GM12878 (cell line): ENCODE measurements around the gene NAV2. TPM values are rescaled to one million over a fixed set of nuclear protein-coding genes. Genes with fewer than 3 reads are reported as not detected.

ENCODE experiments used
- ATAC-seq: fragments of 200-7000 bp; cut with Tn5 transposase; 3 replicates; pipeline ENCODE4 v1.9.1; 2020; ENCODE audit warnings: mild to moderate bottlenecking, moderate library complexity
- BruUV-seq: library from RNA; stranded (reverse); fragments of 400-500 nt; replicated peaks from 2 replicates; lab custom pipeline; 2021; lab: Mats Ljungman, UMichigan
- CTCF ChIA-PET: fragments of 300-600 bp; sonication (Branson Sonifier 250); formaldehyde crosslinking; extraction: SDS; loops from one replicate; lab custom pipeline; 2021; ENCODE audit warnings: inconsistent platforms; lab: Yijun Ruan, JAX
- POLR2A ChIA-PET: fragments of 350-600 bp; formaldehyde crosslinking; extraction: SDS; loops from one replicate; lab custom pipeline; 2021; ENCODE audit warnings: inconsistent platforms; lab: Charles Lee
- RAD21 ChIA-PET: fragments of 300-600 bp; sonication (Branson Sonifier 250); formaldehyde crosslinking; loops from one replicate; lab custom pipeline; 2023; ENCODE audit warnings: antibody characterized with exemption; ENCODE audit not compliant: unreplicated experiment; lab: Charles Lee
- SMC1A ChIA-PET: fragments of 300-600 bp; sonication (Branson Sonifier 250); formaldehyde crosslinking; loops from one replicate; lab custom pipeline; 2023; ENCODE audit not compliant: unreplicated experiment, uncharacterized antibody; lab: Charles Lee
- DNase-seq: peaks from one replicate; pipeline ENCODE4 v3.0.0-alpha.2; 2011; ENCODE audit warnings: low read depth, low spot score
- FAIRE-seq: peaks from 3 replicates; lab custom pipeline; 2011; peaks lifted over from hg19 to GRCh38; lab: Jason Lieb, UNC
- H2AFZ ChIP-seq: 2 replicates; pipeline ENCODE4 v1.6.0; 2011; ENCODE audit warnings: low read depth, low read length, control low read depth; ENCODE audit not compliant: control insufficient read depth
- H3K27ac ChIP-seq: 2 replicates; pipeline ENCODE4 v1.5.1; 2011; ENCODE audit warnings: control low read depth; ENCODE audit not compliant: control insufficient read depth, insufficient read depth
- H3K27me3 ChIP-seq, 2 experiments: replicated peaks in 1 of 2; 2 replicates each; pipeline versions ENCODE4 v1.6.0 to v1.6.1; 2011; ENCODE audit warnings: low read length in 1 of 2; ENCODE audit not compliant: control insufficient read depth in 2 of 2, insufficient read depth in 2 of 2
- H3K36me3 ChIP-seq, 2 experiments: 2 replicates each; pipeline ENCODE4 v1.5.1; 2011; ENCODE audit warnings: low read length in 1 of 2; ENCODE audit not compliant: control insufficient read depth in 2 of 2, insufficient read depth in 2 of 2
- H3K4me1 ChIP-seq: 2 replicates; pipeline ENCODE4 v1.6.1; 2011; ENCODE audit warnings: mild to moderate bottlenecking, low read length, moderate library complexity, mixed read lengths; ENCODE audit not compliant: control insufficient read depth, insufficient read depth
- H3K4me2 ChIP-seq: 2 replicates; pipeline ENCODE4 v1.6.0; 2011; ENCODE audit warnings: control low read depth; ENCODE audit not compliant: control insufficient read depth, insufficient read depth
- H3K4me3 ChIP-seq: fragments of 200-600 bp; sonication (generic); 2 replicates; pipeline ENCODE4 v1.5.1; 2016
- H3K79me2 ChIP-seq: 2 replicates; pipeline ENCODE4 v1.6.0; 2011; ENCODE audit warnings: low read length; ENCODE audit not compliant: control insufficient read depth, insufficient read depth
- H3K9ac ChIP-seq: 2 replicates; pipeline ENCODE4 v1.8.0; 2011; ENCODE audit warnings: low read length, control low read depth, mixed read lengths; ENCODE audit not compliant: control insufficient read depth, insufficient read depth
- H3K9me3 ChIP-seq: replicated peaks from 3 replicates; pipeline ENCODE4 v1.5.1; 2011; ENCODE audit warnings: mild to moderate bottlenecking, low read length; ENCODE audit not compliant: control insufficient read depth, insufficient read depth
- H4K20me1 ChIP-seq: 2 replicates; pipeline ENCODE4 v1.6.0; 2011; ENCODE audit not compliant: control insufficient read depth, insufficient read depth
- ATF7 ChIP-seq: fragments of 450-650 bp; IDR thresholded peaks from 2 replicates; pipeline ENCODE4 v1.6.1; 2016; ENCODE audit warnings: low read depth, mild to moderate bottlenecking
- CBFB ChIP-seq: IDR thresholded peaks from 2 replicates; pipeline ENCODE4 v1.6.1; 2016; ENCODE audit warnings: antibody characterized with exemption, low read depth
- MTA3 ChIP-seq: IDR thresholded peaks from 2 replicates; pipeline ENCODE4 v1.6.1; 2012; ENCODE audit warnings: low read length, inconsistent platforms, borderline replicate concordance
- NBN ChIP-seq: fragments of 450-650 bp; IDR thresholded peaks from 2 replicates; pipeline ENCODE4 v1.6.1; 2016
- WGBS: methylation state at CpG from one replicate; pipeline ENCODE4 v1.1.6; 2016; ENCODE audit warnings: low lambda C conversion rate; ENCODE audit not compliant: insufficient replicate concordance, insufficient coverage; ENCODE audit errors: missing lambda C conversion rate; 5-methylcytosine and 5-hydroxymethylcytosine counted together
- in situ Hi-C: fragments of 300-500 bp; cut with MboI; formaldehyde crosslinking; loops from 9 replicates; pipeline ENCODE4 v1.14.3; 2018; ENCODE audit warnings: mixed read lengths
- intact Hi-C: fragments of 100-400 bp; cut with micrococcal nuclease; formaldehyde crosslinking; loops from one replicate; pipeline ENCODE4 v1.14.2; 2022; ENCODE audit not compliant: unreplicated experiment
- polyA plus RNA-seq, 11 experiments: library from polyadenylated mRNA; depleted of rRNA in 4 of 11; unstranded in 6 of 11; stranded (reverse) in 5 of 11; fragments of >200 nt; fragmentation: Nextera tagmentation in 4 of 11; fragmentation: Illumina TruSeq in 1 of 11; extraction: Ambion mirVana in 4 of 11; extraction: Trizol in 1 of 11; gene quantifications; 1 replicate in 1 of 11; 2 replicates in 10 of 11; pipeline versions ENCODE4 v1.2.1 to v1.2.3, GENCODE V29; 2011 to 2016; ENCODE audit warnings: inconsistent platforms in 2 of 11, missing spikeins in 2 of 11, low read depth in 1 of 11
- total RNA-seq, 4 experiments: library from RNA; depleted of rRNA in 3 of 4; stranded (reverse); fragments of >200 nt in 3 of 4; fragmentation: Illumina TruSeq in 1 of 4; extraction: Trizol in 1 of 4; gene quantifications; 2 replicates each; pipeline versions ENCODE4 v1.2.1 to v1.2.3, GENCODE V29; 2013 to 2021
- TF ChIP-seq, protein P1 (sequence below): fragments of 450-650 bp; IDR thresholded peaks from 2 replicates; pipeline ENCODE4 v1.6.1; 2018; ENCODE audit warnings: borderline replicate concordance, mild to moderate bottlenecking; ENCODE audit not compliant: partially characterized antibody

NAV2 gene
- total and polyA plus RNA-seq, 10 of the 15 experiments (the other 5 are each of a cell fraction or from before 2014, with no cell fraction given) = 0.35 to 6.1 (median 1.1) TPM

DNA sequence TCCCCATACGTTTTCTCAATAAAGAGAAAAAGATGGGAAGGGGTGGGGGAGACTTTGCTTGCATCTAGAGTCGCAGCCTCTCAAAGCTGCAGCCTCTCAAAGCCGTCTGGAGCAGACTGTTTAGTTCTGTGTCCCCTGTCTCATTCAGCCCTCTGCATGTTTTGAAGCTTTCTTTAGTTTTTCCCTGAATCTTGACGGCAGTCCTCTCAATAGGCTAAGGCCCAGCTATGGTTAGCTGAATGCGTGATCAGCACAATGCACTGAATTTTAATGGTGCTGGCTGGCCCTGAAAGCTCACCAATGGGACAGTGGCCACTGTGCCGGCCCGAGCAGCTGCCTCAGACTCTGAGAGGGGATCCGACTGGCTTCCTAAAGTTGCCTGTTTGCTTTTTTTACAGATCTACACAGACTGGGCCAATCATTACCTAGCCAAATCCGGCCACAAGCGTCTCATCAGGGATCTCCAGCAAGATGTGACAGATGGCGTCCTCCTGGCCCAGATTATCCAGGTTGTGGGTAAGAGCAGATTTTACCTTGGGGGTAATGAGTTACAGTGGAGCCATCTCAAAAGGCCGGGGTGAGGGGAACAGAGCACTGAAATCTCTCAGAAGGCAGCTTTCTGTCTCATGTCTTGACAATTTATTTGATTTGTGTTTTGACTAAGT lies 119.6 kb downstream of the NAV2 start:
- FAIRE-seq (no peak), ATAC-seq (no peak), DNase-seq (no peak)
- in situ Hi-C loops (no loop called here), intact Hi-C loops (no loop called here)
- no peak for TF ChIP-seq CBFB
- TF ChIP-seq, protein P1, sequence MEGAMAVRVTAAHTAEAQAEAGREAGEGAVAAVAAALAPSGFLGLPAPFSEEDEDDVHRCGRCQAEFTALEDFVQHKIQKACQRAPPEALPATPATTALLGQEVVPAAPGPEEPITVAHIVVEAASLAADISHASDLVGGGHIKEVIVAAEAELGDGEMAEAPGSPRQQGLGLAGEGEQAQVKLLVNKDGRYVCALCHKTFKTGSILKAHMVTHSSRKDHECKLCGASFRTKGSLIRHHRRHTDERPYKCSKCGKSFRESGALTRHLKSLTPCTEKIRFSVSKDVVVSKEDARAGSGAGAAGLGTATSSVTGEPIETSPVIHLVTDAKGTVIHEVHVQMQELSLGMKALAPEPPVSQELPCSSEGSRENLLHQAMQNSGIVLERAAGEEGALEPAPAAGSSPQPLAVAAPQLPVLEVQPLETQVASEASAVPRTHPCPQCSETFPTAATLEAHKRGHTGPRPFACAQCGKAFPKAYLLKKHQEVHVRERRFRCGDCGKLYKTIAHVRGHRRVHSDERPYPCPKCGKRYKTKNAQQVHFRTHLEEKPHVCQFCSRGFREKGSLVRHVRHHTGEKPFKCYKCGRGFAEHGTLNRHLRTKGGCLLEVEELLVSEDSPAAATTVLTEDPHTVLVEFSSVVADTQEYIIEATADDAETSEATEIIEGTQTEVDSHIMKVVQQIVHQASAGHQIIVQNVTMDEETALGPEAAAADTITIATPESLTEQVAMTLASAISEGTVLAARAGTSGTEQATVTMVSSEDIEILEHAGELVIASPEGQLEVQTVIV = no peak
- TF ChIP-seq NBN = no peak
- TF ChIP-seq ATF7 = no peak
- no peak for TF ChIP-seq MTA3
- SMC1A ChIA-PET = interaction anchor here (0.9 kb wide), 1 partner anchor 11 kb away, joined by 3 read pairs; no protein-coding TSS in a partner anchor
- Histone ChIP-seq H4K20me1 (no peaks in the 10 kb centered on the region), H3K27ac (no peak overlapping the region), H3K79me2 (no peaks in the 10 kb centered on the region), H2AFZ (no peak overlapping the region), H3K27me3 (no peaks in the 10 kb centered on the region), H3K9ac (no peak overlapping the region), H3K4me1 (peaks cover 7% of the 10 kb centered on the region; the same call in 1 of the 2 replicates), H3K4me2 (no peak overlapping the region), H3K4me3 (no peak overlapping the region), H3K36me3 (no peaks in the 10 kb centered on the region), H3K9me3 (no peaks in the 10 kb centered on the region; the same call in 1 of the 3 replicates)
- 34% methylated on average over 12 of the region's 12 CpGs for WGBS
- POLR2A ChIA-PET = interaction anchor here (0.5 kb wide), 1 partner anchor 164 kb away, joined by 3 read pairs; no protein-coding TSS in a partner anchor
- no TSS peak for BruUV-seq
- CTCF ChIA-PET = interaction anchor here (0.5 kb wide), 1 partner anchor 479 kb away, joined by 3 read pairs; no protein-coding TSS in a partner anchor
- RAD21 ChIA-PET = no interaction called here
